Inflammatory macrophage (primary cell): ENCODE data around the gene MYDGF.
"Not testable (repeated sequence)": the region's sequence is repeated elsewhere in the genome, so short reads cannot be mapped to it uniquely, and the experiment has no call there.

Source experiments
- DNase-seq, 2 donors: peaks; one replicate each; pipeline ENCODE4 v3.0.0-alpha.2; 2020 to 2022

The MYDGF gene

DNA sequence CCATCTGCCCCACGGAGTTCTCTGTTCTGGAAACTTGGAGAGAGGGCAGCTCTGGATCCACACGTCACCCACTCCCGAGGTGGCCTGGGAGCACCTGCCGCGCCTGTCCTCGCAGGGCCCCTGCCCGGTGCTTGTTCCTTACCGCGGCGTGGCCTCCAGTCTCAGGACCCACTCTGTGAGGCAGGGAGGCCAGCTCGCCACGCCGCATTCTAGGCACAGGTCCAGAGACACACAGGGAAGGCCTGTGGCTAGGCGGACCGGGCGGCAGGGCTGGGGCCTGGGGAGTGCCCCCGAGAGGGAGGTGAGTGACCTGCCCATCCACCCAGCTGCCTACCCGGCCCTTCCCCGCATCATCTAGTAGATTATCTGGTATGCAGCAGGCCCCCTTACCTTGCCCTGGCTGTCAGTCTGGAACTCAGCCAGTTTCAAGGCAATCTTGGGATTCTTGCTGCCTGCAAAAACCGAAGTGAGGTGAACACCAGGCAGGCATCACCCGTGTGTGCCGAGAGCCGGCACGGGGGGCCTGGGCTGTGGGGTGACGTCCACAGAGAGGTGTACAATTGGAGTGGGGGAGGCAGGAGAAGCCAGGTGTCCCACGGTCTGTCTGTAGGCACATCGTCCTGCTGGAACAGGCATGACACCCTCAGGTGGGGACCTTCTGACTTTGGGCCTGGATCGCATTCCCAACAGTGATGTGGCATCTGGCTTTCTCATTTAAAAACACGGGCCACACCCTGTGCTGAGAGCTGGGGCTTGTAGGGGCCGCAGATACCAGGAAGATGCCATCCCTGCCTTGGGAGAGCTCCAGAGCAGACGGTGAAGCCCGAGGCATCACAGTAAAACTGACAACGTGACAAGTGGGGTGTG is 29.9 kb upstream of the MYDGF start:
- no peak for DNase-seq

DNA sequence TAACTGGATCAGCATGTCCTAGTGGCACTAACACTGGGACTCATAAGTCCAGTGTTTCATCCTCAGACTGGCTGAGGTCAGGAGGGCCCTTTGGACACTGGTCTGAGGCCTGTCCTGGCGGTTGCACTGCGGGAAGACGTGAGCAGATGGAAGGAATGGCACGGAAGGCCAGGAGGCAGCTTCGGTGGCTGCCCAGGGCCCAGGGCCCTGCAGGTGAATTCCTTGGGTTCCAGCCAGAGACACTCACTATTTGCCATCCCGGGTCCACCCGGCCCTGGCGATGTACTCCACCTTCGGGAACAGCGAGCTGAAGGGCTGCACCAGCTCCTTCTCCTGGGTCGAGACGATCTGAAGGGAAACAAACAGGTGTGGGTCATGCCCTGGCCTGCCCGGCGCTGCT is 27.2 kb upstream of the MYDGF start:
- DNase-seq = no peak

DNA sequence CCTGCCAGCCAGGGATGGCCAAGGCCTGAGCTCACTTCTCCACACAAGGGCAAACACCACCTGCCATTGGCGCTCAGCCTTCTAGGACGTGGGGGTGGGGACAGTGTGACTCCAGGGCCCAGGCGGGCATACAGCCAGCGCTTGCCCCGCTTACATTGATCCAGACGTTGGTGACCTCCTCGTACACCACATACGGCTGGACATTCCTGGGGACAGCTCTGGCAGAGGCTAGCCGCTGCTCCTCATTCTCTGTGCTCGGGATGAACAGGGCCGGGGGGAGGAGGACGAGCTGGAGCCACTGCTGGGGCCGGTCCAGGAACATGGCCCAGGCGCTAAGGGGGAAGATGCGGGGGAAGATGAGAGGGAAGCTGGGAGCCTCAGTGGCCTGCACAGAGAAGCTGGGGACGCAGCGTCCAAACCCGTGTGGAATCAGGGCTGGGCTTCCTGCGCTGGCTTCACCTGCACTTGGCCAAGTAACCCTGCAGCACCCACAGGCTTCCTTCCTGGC is 25.1 kb upstream of the MYDGF start:
- DNase-seq = no peak

DNA sequence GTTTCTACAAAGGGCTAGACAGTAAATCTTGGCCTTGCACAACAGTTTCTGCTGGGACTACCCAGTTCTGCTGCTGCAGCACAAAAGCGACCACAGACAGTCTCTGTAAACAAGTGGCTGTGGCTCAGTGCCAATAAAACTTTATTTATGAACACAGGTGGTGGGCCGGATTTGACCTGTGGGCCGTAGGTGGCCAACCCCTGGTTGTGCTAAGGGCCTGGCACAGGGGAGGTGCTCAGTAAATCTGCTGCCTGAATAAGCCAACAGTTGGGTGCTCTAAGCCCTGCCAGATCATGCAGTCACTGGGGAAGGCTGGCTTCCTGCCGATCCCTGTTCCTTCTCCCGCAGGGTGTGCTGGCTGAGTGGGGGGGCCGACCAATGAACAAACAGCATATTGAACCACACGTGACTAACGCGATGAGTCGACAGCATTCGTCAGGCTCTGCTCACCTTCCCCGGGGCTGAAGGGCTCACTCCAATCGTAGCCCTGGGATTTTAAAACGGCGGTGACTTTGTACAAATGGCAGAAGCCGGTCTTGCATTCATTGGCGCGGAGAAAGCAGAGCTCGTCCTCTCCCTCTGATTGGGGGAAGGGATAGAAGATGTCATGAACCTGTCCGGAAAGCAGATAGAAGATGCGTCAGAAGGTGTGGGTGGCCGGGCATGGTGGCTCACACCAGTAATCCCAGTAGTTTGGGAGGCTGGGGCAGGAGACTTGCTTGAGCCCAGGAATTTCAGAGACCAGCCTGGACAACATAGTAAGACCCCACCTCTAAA is 24.3 kb upstream of the MYDGF start:
- peak in 1 of 2 donors; percentile 49 for DNase-seq

DNA sequence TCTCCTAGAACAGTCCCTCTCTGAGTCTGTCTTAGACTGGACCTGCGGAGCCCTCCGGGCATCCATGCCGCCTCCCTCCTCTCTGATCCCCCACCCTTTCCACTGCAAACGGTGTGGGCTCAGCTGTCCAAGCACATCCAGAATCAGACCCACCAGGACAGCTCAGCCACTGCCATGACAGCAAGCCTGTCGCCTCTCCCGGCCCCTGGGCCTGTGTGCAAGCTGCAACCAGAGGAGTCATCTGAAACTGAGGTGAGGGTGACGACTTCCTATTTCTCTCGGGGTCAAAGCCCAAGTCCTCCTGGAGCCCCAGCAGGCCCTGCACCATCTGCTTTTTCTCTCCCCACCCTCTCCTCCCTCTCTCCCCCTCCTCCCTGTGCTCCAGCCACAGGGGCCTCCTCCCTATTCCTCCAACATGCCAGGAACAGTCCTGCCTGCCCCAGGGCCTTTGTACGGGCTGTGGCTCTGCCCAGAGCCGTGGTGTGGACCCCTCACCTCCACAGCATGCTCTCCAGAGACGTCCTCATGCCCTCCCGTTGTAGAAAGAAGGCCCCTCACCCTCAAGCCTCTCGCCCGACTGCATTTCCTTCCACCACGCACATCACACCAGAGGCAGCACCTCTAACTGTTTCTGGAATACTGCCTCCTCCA is 23.5 kb upstream of the MYDGF start:
- DNase-seq = peak in 1 of 2 donors; percentile 15

DNA sequence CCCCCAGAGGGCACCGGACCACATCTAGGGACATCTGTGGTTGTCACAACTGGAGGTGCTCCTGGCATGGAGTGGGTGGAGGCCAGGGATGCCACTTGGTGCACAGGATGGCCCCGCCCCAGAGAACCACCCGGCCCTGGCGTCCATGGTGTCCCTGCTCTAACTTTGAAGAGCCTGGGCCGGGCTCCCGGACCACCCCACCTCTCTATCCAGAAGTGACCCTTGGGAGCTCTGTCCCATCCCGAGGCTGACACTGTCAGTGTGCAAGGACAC is 22.9 kb upstream of the MYDGF start:
- no peak for DNase-seq

DNA sequence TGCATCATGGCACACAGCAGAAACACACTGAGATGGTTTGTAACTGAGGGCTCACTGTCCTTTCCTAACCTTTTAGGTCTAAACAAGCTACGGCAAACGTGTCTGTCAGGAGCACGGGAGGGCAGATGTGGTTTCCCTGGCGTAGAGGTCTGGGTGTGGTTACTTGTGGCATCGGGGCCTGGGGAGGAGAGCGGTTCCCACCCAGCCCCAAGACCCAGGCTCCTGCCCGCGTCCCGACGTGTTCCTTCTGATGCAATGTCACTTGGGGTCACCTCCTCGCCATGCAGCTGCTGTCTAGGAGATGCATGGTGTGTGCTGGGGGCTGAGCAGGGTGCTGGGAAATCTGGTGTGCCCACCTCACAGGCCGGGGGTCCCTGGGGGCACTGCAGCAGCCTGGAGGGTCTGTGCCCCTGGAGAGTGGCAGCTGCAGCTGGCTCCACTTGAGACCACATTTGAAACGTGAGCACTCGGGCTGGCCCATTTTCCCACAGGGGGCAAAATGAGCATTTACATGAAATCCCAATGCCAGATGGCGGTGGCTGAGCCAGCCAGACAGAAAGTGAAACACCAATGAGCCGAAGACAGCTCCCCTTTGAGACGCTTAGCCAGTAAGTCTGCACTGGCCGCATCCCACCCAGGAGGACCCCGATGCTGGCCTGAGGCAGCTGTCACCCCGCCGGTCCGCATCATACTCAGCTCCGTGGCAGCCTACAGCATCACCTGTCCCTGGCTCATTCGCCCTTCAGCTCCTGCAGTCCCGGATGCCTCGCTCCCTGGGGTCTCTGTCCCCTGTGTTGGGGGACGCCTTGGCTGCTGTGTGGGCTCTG is 22.3 kb upstream of the MYDGF start:
- DNase-seq = no peak

DNA sequence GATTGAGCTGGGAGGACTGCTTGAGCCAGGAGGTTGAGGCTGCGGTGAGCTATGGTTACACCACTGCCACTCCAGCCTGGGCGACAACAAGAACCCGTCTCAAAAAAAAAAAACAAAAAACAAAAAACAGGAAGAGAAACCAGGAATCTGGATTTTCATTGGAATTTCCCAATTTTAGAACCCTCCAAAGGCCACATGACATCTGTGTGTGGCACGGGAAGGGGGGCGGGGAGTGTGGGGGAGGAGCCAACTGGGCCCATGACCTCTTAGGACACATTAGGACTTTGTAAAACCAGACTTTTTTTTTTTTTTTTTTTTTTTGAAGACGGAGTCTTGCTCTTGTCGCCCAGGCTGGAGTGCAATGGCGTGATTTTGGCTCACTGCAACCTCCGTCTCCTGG is 21.2 kb upstream of the MYDGF start:
- DNase-seq = peak; percentile 95 to 97

DNA sequence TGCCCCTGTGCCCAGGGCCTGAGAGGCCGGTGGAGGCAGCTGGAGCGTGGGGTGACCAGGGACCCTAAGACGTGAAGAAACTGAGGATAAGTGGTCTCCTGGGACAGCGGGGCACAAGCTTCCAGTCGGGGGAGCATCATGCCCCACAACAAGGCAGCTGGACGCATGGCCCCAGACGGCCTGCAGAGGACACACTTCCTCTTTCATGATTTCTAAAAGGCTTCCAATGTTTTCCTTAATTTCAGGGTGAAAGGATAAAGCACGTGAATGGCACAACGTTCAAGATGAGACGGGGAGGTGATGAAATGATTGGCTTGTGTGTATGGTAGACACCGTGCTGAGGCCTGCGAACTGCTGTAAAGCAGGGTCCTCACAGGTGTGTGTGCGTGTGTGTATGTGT is 20.2 kb upstream of the MYDGF start:
- peak; percentile 64 to 67 for DNase-seq

DNA sequence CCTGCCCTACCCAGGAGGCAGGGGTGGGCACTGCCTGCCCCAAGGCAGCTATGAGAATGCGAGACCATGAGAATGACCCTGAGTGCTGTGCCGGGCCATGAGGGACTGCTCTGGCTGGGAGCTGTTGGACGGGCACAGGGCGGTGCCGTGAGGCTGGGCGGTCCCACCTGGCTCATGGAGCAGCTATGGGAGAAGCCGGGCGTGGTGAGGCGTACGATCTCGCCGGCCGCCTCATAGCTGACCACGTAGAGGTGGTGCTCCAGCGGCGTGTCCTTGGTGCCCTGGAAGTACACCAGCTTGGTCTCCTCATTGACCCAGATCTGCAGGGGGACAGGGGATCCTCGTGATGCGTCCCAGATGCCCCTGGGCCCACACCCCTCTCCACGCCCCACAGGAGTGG is 19.3 kb upstream of the MYDGF start:
- no peak for DNase-seq

DNA sequence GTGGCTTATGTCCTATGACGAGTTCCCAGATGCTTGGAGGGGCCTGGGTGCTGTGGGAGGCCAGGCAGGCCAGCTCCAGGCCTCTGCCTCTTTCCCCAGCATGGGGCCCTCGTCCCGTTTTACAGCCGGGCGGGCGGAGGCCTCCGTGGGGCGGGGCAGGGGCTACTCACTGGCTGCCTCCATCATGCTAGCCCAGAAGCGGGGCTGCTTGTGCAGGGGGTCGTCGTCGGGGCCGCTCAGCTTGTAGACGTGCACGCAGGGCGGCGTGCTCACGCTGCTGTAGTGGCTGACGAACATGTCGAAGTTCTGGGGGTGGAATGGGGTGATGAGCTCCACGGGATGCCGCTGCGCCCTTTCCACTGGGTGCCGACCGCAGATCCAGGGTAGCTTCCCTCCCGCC is 18.4 kb upstream of the MYDGF start:
- no peak for DNase-seq

DNA sequence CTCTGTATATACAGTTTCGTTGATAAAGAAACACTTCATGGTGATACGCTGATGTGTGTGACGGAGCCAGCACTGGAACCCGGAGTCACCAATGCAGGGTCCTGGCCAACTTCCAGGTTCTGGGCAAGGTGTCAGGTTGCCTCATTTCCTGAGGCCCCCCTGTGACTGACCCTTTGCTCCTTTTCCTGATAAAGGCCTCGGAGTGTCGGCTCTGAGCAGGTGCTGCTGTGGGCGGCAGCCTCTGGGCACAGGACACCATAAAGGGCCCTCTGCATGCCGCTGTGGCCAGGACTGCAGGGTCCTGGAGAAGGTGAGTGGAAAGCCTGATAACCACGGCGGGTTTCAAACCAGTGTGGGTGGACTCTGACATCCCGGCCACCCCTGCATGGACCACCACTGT is 17.3 kb upstream of the MYDGF start:
- no peak for DNase-seq

DNA sequence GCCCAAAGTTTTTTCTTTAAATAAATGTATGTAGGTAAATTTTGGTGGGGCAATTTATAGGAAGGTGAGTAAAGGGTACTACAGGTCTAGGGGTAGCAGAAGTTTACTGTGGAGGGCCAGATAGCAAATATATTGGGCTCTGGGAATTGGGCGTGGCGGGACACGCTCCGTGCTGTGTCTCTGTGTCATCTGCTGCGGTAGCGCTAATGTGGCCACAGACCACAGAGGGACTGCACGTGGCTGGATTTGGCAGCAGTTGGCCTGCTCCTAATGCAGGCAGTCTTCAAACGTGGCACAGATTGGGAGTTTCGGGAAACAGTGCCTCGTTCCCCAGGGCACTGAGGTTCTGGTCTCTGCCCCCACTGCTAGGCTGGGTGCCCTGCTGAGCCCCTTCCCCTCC is 16.6 kb upstream of the MYDGF start:
- DNase-seq = no peak

DNA sequence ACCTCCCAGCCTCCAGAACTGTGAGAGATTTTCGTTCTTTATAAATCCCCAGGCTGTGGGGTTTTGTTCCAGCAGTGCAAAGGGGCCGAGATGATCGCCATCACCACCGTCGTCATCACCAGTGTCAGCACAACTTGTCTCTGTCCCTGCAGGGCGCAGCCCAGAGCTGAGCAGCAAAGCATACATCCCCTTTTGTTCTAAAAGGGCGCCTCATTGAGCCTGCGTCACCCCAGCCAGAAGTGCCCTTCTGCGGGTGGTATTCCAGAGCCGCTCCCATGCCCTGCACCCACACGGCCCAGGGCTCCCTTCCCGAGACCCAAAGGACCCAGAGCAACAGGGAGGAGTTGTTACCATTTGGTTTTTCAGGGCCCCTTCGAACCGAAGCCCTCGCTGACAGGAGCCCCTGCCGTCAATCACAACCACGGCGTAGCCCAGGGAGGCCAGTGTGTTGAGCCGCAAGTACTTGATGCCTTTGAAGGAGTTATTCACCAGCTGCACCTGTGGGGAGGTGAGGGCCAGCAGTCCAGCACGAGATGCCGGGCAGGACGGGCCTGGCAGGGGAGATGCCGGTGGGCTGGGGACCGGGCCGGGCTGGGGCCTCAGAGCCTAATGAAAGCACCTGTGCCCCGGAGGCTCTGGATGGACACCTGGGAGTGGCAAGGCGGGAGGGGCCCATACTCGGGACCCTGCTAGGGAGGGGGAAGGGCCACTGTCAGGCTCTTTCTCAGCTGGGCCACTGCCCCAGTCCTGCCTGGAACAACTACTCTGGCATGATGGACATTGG is 14.4 kb upstream of the MYDGF start:
- no peak for DNase-seq

DNA sequence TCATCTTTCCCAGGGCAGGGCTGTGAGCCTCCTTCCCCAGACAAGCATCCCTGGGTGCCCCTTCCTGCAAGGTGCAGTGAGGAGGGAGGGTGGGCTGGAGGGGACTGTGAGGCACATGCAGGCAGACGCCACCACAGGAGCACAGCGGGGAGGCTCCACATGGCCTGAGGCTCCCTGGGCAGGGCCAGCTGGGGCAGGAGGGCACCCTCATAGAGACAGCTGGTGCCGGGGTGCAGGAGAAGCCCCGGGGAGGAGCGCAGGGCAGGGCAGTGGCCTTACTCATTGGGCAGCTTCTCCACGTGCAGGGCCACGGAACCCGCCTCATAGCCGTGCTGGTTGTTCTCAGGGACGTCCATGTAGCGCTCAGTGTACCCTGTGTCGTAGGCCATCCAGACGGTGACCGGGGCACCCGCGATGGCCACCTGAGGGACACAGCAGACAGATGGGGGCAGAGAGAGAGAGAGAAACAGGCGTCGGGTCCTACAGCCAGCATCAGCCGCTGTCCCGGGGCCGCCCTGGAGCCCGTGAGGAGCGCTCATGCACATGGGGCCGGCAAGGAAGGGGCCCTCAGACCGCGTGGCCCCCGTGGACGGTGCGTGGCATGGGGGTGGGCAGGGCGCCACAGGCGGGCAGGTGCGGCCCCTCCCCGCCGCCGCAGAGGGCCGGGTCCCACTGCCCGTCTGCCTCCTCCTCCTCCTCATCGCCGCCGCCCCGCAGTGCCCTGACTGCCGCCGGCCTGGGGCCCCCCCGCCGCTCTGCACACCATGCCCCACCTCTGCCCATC is 12.5 kb upstream of the MYDGF start:
- no peak for DNase-seq

DNA sequence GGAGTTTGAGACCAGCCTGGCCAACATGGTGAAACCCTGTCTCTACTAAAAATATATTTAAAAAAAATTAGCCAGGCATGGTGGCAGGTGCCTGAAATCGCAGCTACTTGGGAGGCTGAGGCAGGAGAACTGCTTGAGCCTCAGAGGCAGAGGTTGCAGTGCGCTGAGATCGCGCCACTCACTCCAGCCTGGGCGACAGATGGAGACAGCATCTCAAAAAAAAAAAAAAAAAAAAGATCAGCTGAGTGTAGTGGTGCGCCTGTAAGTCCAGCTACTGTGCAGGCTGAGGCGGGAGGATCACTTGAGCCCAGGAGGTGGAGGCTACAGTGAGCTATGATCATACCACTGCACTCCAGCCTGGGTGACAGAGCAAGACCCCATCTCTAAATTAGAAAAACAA is 9.9 kb upstream of the MYDGF start:
- not testable (repeated sequence) for DNase-seq

DNA sequence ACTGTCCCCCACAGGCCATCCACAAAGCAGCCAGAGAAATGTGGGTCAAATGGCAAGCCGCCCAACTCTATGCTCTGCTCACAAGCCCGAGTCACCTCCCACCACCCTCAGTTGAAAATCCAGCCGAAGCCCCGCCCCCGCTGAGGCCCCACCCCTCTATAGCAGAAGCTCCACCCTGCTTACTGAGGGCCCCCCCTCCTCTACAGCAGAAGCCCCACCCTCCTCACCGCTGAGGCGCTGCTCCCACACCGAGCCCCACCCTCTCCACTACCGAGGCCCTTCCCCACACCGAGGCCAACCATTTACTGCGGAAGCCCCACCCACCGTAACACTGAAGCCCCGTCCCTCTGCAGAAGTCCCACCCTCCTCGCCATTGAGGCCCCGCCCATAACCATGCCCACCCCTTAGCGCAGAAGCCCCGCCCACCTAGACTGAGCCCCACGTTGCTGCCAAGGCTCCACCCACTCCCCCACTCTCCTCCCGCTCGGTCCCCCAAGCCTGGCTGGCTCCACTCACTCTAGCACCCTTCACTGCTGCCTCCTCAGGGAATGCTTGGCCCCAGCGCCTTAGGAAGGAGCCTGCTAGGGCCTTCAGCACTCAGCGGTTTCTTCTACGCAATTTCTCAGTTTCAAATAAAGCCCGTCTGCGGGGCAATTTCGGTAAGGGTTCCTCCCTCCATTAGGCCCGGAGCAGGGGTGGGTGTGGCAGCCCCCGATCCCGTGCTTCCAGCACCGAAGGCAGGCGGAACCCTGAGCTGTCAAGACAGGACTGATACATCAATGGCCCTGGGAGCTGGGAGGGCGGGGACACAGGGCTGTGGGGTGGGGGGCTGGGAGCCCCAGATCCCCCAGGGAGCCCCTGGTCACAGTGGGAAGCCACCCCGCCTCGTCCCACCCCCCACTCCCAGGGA is 9.0 kb upstream of the MYDGF start:
- no peak for DNase-seq

DNA sequence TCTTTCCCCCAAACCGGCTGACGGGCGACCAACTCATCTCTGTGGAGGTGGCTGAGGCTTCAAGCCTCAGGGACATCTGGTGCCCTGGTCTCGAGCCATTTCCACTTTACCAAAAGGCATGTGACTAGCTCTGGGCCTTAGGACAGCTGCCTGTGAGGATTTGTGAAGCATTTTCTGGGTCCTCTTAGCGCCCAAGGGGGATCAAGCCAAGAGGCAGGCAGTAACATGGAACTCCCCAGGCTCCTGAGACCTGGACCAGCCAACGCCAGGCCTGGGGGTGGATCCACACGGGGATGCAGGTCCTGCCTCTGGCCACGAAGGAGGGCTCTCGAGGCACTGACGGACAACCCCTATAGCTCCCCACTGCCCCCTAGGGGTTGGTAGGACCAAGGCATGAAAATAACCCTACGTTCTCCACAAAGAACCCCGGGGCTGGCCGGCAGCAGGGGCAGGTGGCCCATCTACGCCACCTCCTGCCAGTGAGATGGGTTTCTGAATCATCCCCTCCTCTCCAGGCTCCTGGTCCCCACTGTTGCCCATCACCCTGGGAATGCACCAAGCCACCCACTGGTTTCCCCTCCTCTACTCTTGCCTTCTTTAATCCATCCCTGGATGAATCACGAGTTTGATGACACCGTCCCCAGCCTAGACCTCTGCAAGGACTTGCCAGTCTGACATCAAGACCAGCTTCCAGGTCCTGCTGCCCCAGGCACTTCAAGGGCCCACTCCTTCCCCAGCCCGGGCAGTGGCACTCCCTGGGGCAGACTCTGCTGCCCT is 7.0 kb upstream of the MYDGF start:
- peak in 1 of 2 donors; percentile 44 for DNase-seq

DNA sequence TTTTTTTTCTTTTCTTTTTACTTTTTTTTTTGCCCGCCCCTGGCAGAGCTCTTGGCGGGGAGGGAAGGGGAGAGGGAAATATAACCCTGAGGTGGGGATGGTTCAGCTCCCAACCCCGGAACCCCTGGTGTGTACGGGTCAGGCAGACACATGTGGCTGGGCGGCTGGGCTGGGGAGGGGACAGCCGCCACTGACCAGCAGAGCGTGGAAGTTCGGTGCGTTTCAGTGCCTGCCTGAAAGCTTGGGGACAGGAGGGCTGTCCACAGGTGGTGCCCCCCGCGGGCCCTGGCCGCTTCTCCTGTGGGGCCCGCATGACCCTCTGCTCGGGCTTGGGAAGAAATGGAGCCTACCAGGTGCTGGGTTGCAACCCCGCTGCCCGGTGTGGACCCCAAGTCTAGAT is 5.2 kb upstream of the MYDGF start:
- no peak for DNase-seq
